Measurements from ENCODE around the gene JMJD8. TPM values are rescaled to one million over a fixed set of nuclear protein-coding genes. Genes with fewer than 3 reads are reported as not detected.

Gene JMJD8
- total RNA-seq, 4 donors from 2014 or later: 83.1 to 119 (median 101) TPM

- H3K9me3 ChIP-seq: no peaks in the 10 kb centered on the region
- peak overlapping the region; percentile 72 to 93 (median 88) for H3K27ac ChIP-seq
- WGBS, 2 donors: 74 to 90% methylated on average over 7 to 48 of the region's 51 CpGs
- H3K4me1 ChIP-seq: peaks cover 0 to 54% (median 32%) of the 10 kb centered on the region in 4 donors
- no peak for DNase-seq (ENCODE audit: low spot score in 2 of 2)
- no peaks in the 10 kb centered on the region for H3K36me3 ChIP-seq
- TF ChIP-seq POLR2A (IDR thresholded peaks at IDR 0.05): no peak
- TF ChIP-seq CTCF (IDR thresholded peaks at IDR 0.05): no peak
- TF ChIP-seq EP300 (IDR thresholded peaks at IDR 0.05): no peak
- peaks cover 0 to 6% of the 10 kb centered on the region in 2 donors for H3K27me3 ChIP-seq
- H3K4me3 ChIP-seq: peak overlapping the region; percentile 65 to 91 (median 81)
Observed at GRCh38 chr16:721765-722540, 37.8 kb upstream of the JMJD8 start.

- TF ChIP-seq CTCF (IDR thresholded peaks at IDR 0.05) (peak in 2 of 5 experiments; percentile 36 to 73), EP300 (IDR thresholded peaks at IDR 0.05) (no peak), POLR2A (IDR thresholded peaks at IDR 0.05) (peak; percentile 25 to 48)
- H3K36me3 ChIP-seq: no peaks in the 10 kb centered on the region
- H3K9me3 ChIP-seq: no peaks in the 10 kb centered on the region
- H3K27me3 ChIP-seq: peaks cover 0 to 2% of the 10 kb centered on the region in 2 donors
- 0 to 3% methylated on average over 32 to 76 of the region's 106 CpGs for WGBS, 2 donors
- DNase-seq (ENCODE audit: low spot score in 2 of 2): peak; percentile 36
- peak within 1 kb of the TSS; percentile 72 to 93 (median 88) for H3K27ac ChIP-seq
- peak within 1 kb of the TSS; percentile 65 to 91 (median 81) for H3K4me3 ChIP-seq
- peaks cover 0 to 56% (median 38%) of the 10 kb centered on the region in 4 donors for H3K4me1 ChIP-seq
Observed at GRCh38 chr16:720990-721764, 37.0 kb upstream of the JMJD8 start, which contains the start of gene ANTKMT. Gene ANTKMT, plus strand, starts transcription at chr16:721146. Its CDS starts 129 bp downstream, at chr16:721275.

- Histone ChIP-seq H3K27ac (peak overlapping the region; percentile 72 to 93 (median 88)), H3K4me3 (peak overlapping the region; percentile 65 to 91 (median 81)), H3K27me3 (no peaks in the 10 kb centered on the region), H3K4me1 (peaks cover 0 to 62% (median 41%) of the 10 kb centered on the region in 4 donors), H3K36me3 (no peaks in the 10 kb centered on the region), H3K9me3 (no peaks in the 10 kb centered on the region)
- 0 to 1% methylated on average over 19 to 37 of the region's 38 CpGs for WGBS, 2 donors
- DNase-seq (ENCODE audit: low spot score in 2 of 2): no peak
- TF ChIP-seq EP300 (IDR thresholded peaks at IDR 0.05) (peak in 1 of 2 donors; percentile 47), CTCF (IDR thresholded peaks at IDR 0.05) (peak in 1 of 5 experiments; percentile 5), POLR2A (IDR thresholded peaks at IDR 0.05) (no peak)
Observed at GRCh38 chr16:720447-720989, 36.4 kb upstream of the JMJD8 start.

- TF ChIP-seq CTCF (IDR thresholded peaks at IDR 0.05): no peak
- TF ChIP-seq EP300 (IDR thresholded peaks at IDR 0.05): no peak
- TF ChIP-seq POLR2A (IDR thresholded peaks at IDR 0.05): no peak
- no peaks in the 10 kb centered on the region for H3K27me3 ChIP-seq
- peak overlapping the region; percentile 65 to 91 (median 81) for H3K4me3 ChIP-seq
- peak overlapping the region; percentile 72 to 93 (median 88) for H3K27ac ChIP-seq
- no peaks in the 10 kb centered on the region for H3K9me3 ChIP-seq
- no peaks in the 10 kb centered on the region for H3K36me3 ChIP-seq
- 6 to 11% methylated on average over 15 to 16 of the region's 16 CpGs for WGBS, 2 donors
- H3K4me1 ChIP-seq: peaks cover 0 to 66% (median 41%) of the 10 kb centered on the region in 4 donors
- no peak for DNase-seq (ENCODE audit: low spot score in 2 of 2)
Observed at GRCh38 chr16:719815-720446, 35.8 kb upstream of the JMJD8 start.

All from tibial nerve (tissue), 4 donors.